SK-N-SH (cell line): ENCODE results near the gene SZRD1. TPM values are rescaled to one million over a fixed set of nuclear protein-coding genes. Genes with fewer than 3 reads are reported as not detected.

Experiments used
- CTCF ChIA-PET: fragments of 300-600, 350-600 bp; formaldehyde crosslinking; extraction: SDS; loops from one replicate; lab custom pipeline; 2021; lab: Yijun Ruan, JAX
- POLR2A ChIA-PET: fragments of 350-600 bp; sonication (Branson Sonifier 250); formaldehyde crosslinking; extraction: SDS; loops from one replicate; lab custom pipeline; 2020; ENCODE audit warnings: antibody characterized with exemption, inconsistent platforms; lab: Yijun Ruan, JAX
- DNase-seq: peaks from one replicate; pipeline ENCODE4 v3.0.0; 2012
- H2AFZ ChIP-seq: fragments of 200-600 bp; sonication (generic); 2 replicates; pipeline ENCODE4 v1.8.1; 2016; ENCODE audit warnings: antibody characterized with exemption, mild to moderate bottlenecking, low read depth
- H3F3A ChIP-seq: fragments of 200-600 bp; sonication (generic); replicated peaks from 2 replicates; pipeline ENCODE3; 2016; ENCODE audit warnings: antibody characterized with exemption, mild to moderate bottlenecking; ENCODE audit not compliant: insufficient read depth
- H3K27ac ChIP-seq, 2 experiments: fragments of 200-500 bp in 1 of 2; fragments of 200-600 bp in 1 of 2; sonication (Bioruptor generic) in 1 of 2; sonication (generic), shearing (Covaris generic) in 1 of 2; 2 replicates each; pipeline versions ENCODE4 v1.5.1 to v1.6.1; 2014 to 2016; ENCODE audit warnings: low read depth in 2 of 2, inconsistent platforms in 1 of 2, low read length in 1 of 2, mild to moderate bottlenecking in 1 of 2, mixed read lengths in 1 of 2
- H3K27me3 ChIP-seq: fragments of 200-600 bp; sonication (generic), shearing (Covaris generic); 2 replicates; pipeline ENCODE4 v1.6.1; 2016; ENCODE audit warnings: mixed run types; ENCODE audit not compliant: insufficient read depth
- H3K36me3 ChIP-seq, 2 experiments: fragments of 200-500 bp in 1 of 2; fragments of 200-600 bp in 1 of 2; sonication (Bioruptor generic) in 1 of 2; sonication (generic) in 1 of 2; replicated peaks in 1 of 2; 2 replicates each; pipeline versions ENCODE3 to v1.5.1; 2014 to 2016; ENCODE audit warnings: low read length in 1 of 2, mild to moderate bottlenecking in 1 of 2; ENCODE audit not compliant: insufficient read depth in 2 of 2, control insufficient read depth in 1 of 2
- H3K4me1 ChIP-seq, 2 experiments: fragments of 200-500 bp in 1 of 2; fragments of 200-600 bp in 1 of 2; sonication (Bioruptor generic) in 1 of 2; sonication (generic), shearing (Covaris generic) in 1 of 2; 2 replicates each; pipeline versions ENCODE4 v1.5.1 to v1.6.1; 2014 to 2016; ENCODE audit warnings: low read depth in 1 of 2, low read length in 1 of 2, mixed run types in 1 of 2; ENCODE audit not compliant: insufficient read depth in 2 of 2, control insufficient read depth in 1 of 2
- H3K4me2 ChIP-seq: fragments of 200-600 bp; sonication (generic), shearing (Covaris generic); 2 replicates; pipeline ENCODE4 v1.6.1; 2017; ENCODE audit warnings: mixed run types
- H3K4me3 ChIP-seq, 2 experiments: fragments of 200-500 bp in 1 of 2; fragments of 200-600 bp in 1 of 2; sonication (Bioruptor generic) in 1 of 2; sonication (generic), shearing (Covaris generic) in 1 of 2; 2 replicates each; pipeline versions ENCODE4 v1.5.1 to v1.8.1; 2014 to 2016; ENCODE audit warnings: low read depth in 2 of 2, inconsistent platforms in 1 of 2, low read length in 1 of 2, mild to moderate bottlenecking in 1 of 2, mixed read lengths in 1 of 2, moderate library complexity in 1 of 2
- H3K79me2 ChIP-seq: fragments of 200-600 bp; sonication (generic); 2 replicates; pipeline ENCODE4 v1.8.1; 2017; ENCODE audit warnings: mild to moderate bottlenecking; ENCODE audit not compliant: insufficient read depth
- H3K9ac ChIP-seq: fragments of 200-600 bp; sonication (generic); 2 replicates; pipeline ENCODE4 v1.6.1; 2017; ENCODE audit warnings: mixed run types
- H3K9me2 ChIP-seq: fragments of 200-600 bp; sonication (generic); 2 replicates; pipeline ENCODE4 v1.6.1; 2017; ENCODE audit warnings: mixed run types
- H3K9me3 ChIP-seq: fragments of 200-600 bp; sonication (generic); 2 replicates; pipeline ENCODE4 v1.6.1; 2017; ENCODE audit warnings: mixed run types, mild to moderate bottlenecking, moderate library complexity
- H4K20me1 ChIP-seq: fragments of 200-600 bp; sonication (generic); 2 replicates; pipeline ENCODE4 v1.6.1; 2017; ENCODE audit warnings: mild to moderate bottlenecking, mixed run types; ENCODE audit not compliant: insufficient read depth
- EP300 ChIP-seq, 2 experiments: IDR thresholded peaks; 2 replicates each; pipeline versions ENCODE4 v1.4.0 to v1.6.1; 2012; ENCODE audit warnings: borderline replicate concordance in 1 of 2, low read depth in 1 of 2, low read length in 1 of 2
- FOSL2 ChIP-seq: IDR thresholded peaks from 2 replicates; pipeline ENCODE4 v1.4.0; 2012; ENCODE audit warnings: low read depth, mild to moderate bottlenecking, moderate library complexity, borderline replicate concordance
- MEF2A ChIP-seq: IDR thresholded peaks from 2 replicates; pipeline ENCODE4 v1.4.0; 2012; ENCODE audit warnings: low read depth, borderline replicate concordance
- RFX5 ChIP-seq: IDR thresholded peaks from 2 replicates; pipeline ENCODE4 v1.6.1; 2012; ENCODE audit warnings: mild to moderate bottlenecking, improper control_type of control experiment, low read length
- TAF1 ChIP-seq: IDR thresholded peaks from 2 replicates; pipeline ENCODE4 v1.6.1; 2012; ENCODE audit warnings: low read depth, mild to moderate bottlenecking, low read length, moderate library complexity, borderline replicate concordance
- ZBTB33 ChIP-seq: IDR thresholded peaks from 2 replicates; pipeline ENCODE4 v1.4.0; 2012; ENCODE audit warnings: low read depth, borderline replicate concordance
- WGBS: methylation state at CpG from one replicate; pipeline ENCODE4 v1.1.6; 2017; ENCODE audit warnings: low lambda C conversion rate; 5-methylcytosine and 5-hydroxymethylcytosine counted together
- polyA plus RNA-seq, 3 experiments: library from polyadenylated mRNA; depleted of rRNA; stranded (reverse); fragments of >200 nt; gene quantifications; 2 replicates each; pipeline ENCODE4 v1.2.3, GENCODE V29; 2012
- TF ChIP-seq, protein P1 (sequence below): fragments of 200-600 bp; sonication (generic); IDR thresholded peaks from 2 replicates; pipeline ENCODE4 v1.6.1; 2017; ENCODE audit warnings: antibody characterized with exemption, mild to moderate bottlenecking, moderate library complexity

SZRD1 gene
- polyA plus RNA-seq, 1 of the 3 experiments (the other 2 are of a cell fraction): 119 TPM

- TF ChIP-seq FOSL2 (no peak), EP300 (IDR thresholded peaks at IDR 0.05; ENCODE audit: borderline replicate concordance in 1 of 2, low read depth in 1 of 2, low read length in 1 of 2) (no peak), TAF1 (no peak), MEF2A (no peak)
- TF ChIP-seq, protein P1, sequence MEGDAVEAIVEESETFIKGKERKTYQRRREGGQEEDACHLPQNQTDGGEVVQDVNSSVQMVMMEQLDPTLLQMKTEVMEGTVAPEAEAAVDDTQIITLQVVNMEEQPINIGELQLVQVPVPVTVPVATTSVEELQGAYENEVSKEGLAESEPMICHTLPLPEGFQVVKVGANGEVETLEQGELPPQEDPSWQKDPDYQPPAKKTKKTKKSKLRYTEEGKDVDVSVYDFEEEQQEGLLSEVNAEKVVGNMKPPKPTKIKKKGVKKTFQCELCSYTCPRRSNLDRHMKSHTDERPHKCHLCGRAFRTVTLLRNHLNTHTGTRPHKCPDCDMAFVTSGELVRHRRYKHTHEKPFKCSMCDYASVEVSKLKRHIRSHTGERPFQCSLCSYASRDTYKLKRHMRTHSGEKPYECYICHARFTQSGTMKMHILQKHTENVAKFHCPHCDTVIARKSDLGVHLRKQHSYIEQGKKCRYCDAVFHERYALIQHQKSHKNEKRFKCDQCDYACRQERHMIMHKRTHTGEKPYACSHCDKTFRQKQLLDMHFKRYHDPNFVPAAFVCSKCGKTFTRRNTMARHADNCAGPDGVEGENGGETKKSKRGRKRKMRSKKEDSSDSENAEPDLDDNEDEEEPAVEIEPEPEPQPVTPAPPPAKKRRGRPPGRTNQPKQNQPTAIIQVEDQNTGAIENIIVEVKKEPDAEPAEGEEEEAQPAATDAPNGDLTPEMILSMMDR: no peak
Measured at GRCh38 chr1:16387201-16388188, 20.5 kb downstream of the SZRD1 start (continued).

GRCh38 chr1:16391411-16391810 lies 24.4 kb downstream of the SZRD1 start:
- Histone ChIP-seq H3K4me1 (peaks cover 11 to 25% of the 10 kb centered on the region in 2 experiments; a peak in 3 of 4 replicates), H3K9me3 (no peaks in the 10 kb centered on the region), H3K36me3 (peaks cover 16 to 28% of the 10 kb centered on the region in 2 experiments), H2AFZ (no peak overlapping the region), H3F3A (peaks cover 16% of the 10 kb centered on the region), H3K79me2 (peaks cover 94% of the 10 kb centered on the region), H3K9ac (no peak overlapping the region), H4K20me1 (peaks cover 77% of the 10 kb centered on the region), H3K9me2 (no peaks in the 10 kb centered on the region), H3K27ac (no peak overlapping the region), H3K27me3 (no peaks in the 10 kb centered on the region), H3K4me2 (no peak overlapping the region), H3K4me3 (no peak overlapping the region)
- 100% methylated on average over 3 of the region's 3 CpGs for WGBS
- TF ChIP-seq ZBTB33 (no peak), RFX5 (no peak)
- ChIA-PET CTCF (interaction anchor here (1.2 kb wide), 1 partner anchor 39 kb away, joined by 3 read pairs; the partner anchor contains the start of gene FBXO42), POLR2A (no interaction called here)
- DNase-seq: no peak
